Measurements from ENCODE around the gene FOXN3. TPM values are rescaled to one million over a fixed set of nuclear protein-coding genes. Genes with fewer than 3 reads are reported as not detected.
A peak's percentile ranks its signal among the peaks of the same experiment; 100 is the strongest.

FOXN3 gene
- total RNA-seq, 1 donor from 2014 or later = 127 TPM

GRCh38 chr14:89435892-89436656 lies 19.0 kb upstream of the FOXN3 start:
- intact Hi-C loops (cut with DNase I) = no loop called here
- no peak for DNase-seq (ENCODE audit: missing footprints)
- ATAC-seq = no peak

- intact Hi-C loops (cut with DNase I) = no loop called here
- DNase-seq (ENCODE audit: missing footprints) (no peak), ATAC-seq (no peak)
Observed at GRCh38 chr14:89435492-89435891, 18.5 kb upstream of the FOXN3 start.

GRCh38 chr14:89432226-89432625 lies 15.2 kb upstream of the FOXN3 start:
- intact Hi-C loops (cut with DNase I) = no loop called here
- ATAC-seq (no peak), DNase-seq (ENCODE audit: missing footprints) (no peak)

- intact Hi-C loops (cut with DNase I) = no loop called here
- DNase-seq (ENCODE audit: missing footprints) = no peak
- no peak for ATAC-seq
Observed at GRCh38 chr14:89430391-89431236, 13.6 kb upstream of the FOXN3 start.

- ATAC-seq (peak; percentile 29), DNase-seq (ENCODE audit: missing footprints) (no peak)
- intact Hi-C loops (cut with DNase I) = loop anchor here (10.0 kb wide), 1 partner anchor 335 kb away; no protein-coding TSS in a partner anchor
Observed at GRCh38 chr14:89429199-89430181, 12.5 kb upstream of the FOXN3 start.

- DNase-seq (ENCODE audit: missing footprints) (no peak), ATAC-seq (no peak)
- intact Hi-C loops (cut with DNase I) = loop anchor here (10.0 kb wide), 1 partner anchor 336 kb away; no protein-coding TSS in a partner anchor
Observed at GRCh38 chr14:89428546-89429198, 11.6 kb upstream of the FOXN3 start.

GRCh38 chr14:89428173-89428523 lies 11.1 kb upstream of the FOXN3 start:
- intact Hi-C loops (cut with DNase I) = loop anchor here (10.0 kb wide), 1 partner anchor 337 kb away; no protein-coding TSS in a partner anchor
- peak; percentile 24 for ATAC-seq
- DNase-seq (ENCODE audit: missing footprints) = no peak

GRCh38 chr14:89427426-89428172 lies 10.6 kb upstream of the FOXN3 start:
- ATAC-seq = peak; percentile 78

GRCh38 chr14:89425931-89426330 lies 8.9 kb upstream of the FOXN3 start:
- intact Hi-C loops (cut with DNase I) = loop anchor here (10.0 kb wide), 1 partner anchor 339 kb away; no protein-coding TSS in a partner anchor
- ATAC-seq = no peak

More at GRCh38 chr14:89427426-89428172, 10.6 kb upstream of the FOXN3 start:
- DNase-seq (ENCODE audit: missing footprints) = no peak
- intact Hi-C loops (cut with DNase I) = loop anchor here (10.0 kb wide), 1 partner anchor 337 kb away; no protein-coding TSS in a partner anchor

GRCh38 chr14:89424241-89424640 lies 7.2 kb upstream of the FOXN3 start:
- DNase-seq (ENCODE audit: missing footprints) (no peak), ATAC-seq (no peak)
- intact Hi-C loops (cut with DNase I) = loop anchor here (10.0 kb wide), 1 partner anchor 341 kb away; no protein-coding TSS in a partner anchor

More at GRCh38 chr14:89425931-89426330, 8.9 kb upstream of the FOXN3 start:
- DNase-seq (ENCODE audit: missing footprints) = no peak

- DNase-seq (ENCODE audit: missing footprints) = no peak
- intact Hi-C loops (cut with DNase I) = loop anchor here (10.0 kb wide), 1 partner anchor 342 kb away; no protein-coding TSS in a partner anchor
- no peak for ATAC-seq
Observed at GRCh38 chr14:89422952-89423345, 5.9 kb upstream of the FOXN3 start.

- ATAC-seq (no peak), DNase-seq (ENCODE audit: missing footprints) (no peak)
- intact Hi-C loops (cut with DNase I) = loop anchor here (10.0 kb wide), 1 partner anchor 342 kb away; no protein-coding TSS in a partner anchor
Observed at GRCh38 chr14:89422181-89422951, 5.3 kb upstream of the FOXN3 start.

- DNase-seq (ENCODE audit: missing footprints) (no peak), ATAC-seq (no peak)
- intact Hi-C loops (cut with DNase I) = loop anchor here (10.0 kb wide), 1 partner anchor 344 kb away; no protein-coding TSS in a partner anchor
Observed at GRCh38 chr14:89420502-89420901, 3.5 kb upstream of the FOXN3 start.

- ATAC-seq = no peak
- no peak for DNase-seq (ENCODE audit: missing footprints)
- intact Hi-C loops (cut with DNase I) = loop anchor here (2.0 to 10.0 kb wide), 8 partner anchors 113 to 485 kb away; no protein-coding TSS in a partner anchor
Observed at GRCh38 chr14:89419973-89420482, 3.0 kb upstream of the FOXN3 start.

GRCh38 chr14:89418976-89419375 lies 1.9 kb upstream of the FOXN3 start:
- ATAC-seq = no peak
- DNase-seq (ENCODE audit: missing footprints) = no peak
- intact Hi-C loops (cut with DNase I) = loop anchor here (2.0 to 10.0 kb wide), 7 partner anchors 112 to 486 kb away; no protein-coding TSS in a partner anchor

- ATAC-seq (peak; percentile 16), DNase-seq (ENCODE audit: missing footprints) (no peak)
- intact Hi-C loops (cut with DNase I) = loop anchor here (2.0 to 10.0 kb wide), 7 partner anchors 111 to 486 kb away; no protein-coding TSS in a partner anchor
Observed at GRCh38 chr14:89418452-89418851, 1.4 kb upstream of the FOXN3 start.
